ENCODE results near the gene DGKQ.
"Not testable (repeated sequence)": the region's sequence is repeated elsewhere in the genome, so short reads cannot be mapped to it uniquely, and the experiment has no call there.

The DGKQ gene

DNA sequence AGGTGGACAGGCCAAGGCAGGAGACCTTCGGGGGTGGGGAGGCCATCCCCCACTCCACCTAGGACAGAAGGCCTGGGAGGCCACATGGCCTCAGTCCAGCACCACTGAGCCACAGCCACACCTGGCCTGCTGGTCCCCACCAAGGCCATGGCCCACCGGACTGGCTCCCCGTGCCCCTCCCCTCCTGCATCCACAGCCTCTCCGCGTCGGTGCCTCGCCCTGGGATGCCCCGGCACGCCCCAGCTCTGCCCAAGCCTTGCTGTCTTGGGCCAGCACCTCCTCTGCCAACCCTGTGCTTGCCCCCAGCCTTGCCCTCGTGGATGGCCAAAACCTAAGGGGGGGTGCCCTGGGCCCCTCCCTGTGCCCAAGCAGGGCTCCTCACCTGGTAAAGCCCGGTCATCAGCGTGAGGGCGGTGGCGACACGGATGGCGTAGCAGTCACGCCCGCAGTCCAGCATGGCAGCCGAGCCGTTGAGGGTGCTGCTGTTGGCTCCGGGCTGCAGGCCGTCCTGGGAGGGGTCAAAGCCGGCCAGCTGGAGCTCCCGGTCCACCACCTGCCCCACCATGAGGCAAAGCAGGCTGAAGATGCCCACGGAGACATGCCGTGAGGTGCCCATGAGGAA is 17.5 kb upstream of the DGKQ start:
- Mint-ChIP-seq H3K4me3 (no peak overlapping the region), H3K4me1 (peaks cover 17% of the 10 kb centered on the region), H3K27ac (no peak overlapping the region), H3K9me3 (no peaks in the 10 kb centered on the region), H3K27me3 (peaks cover 6% of the 10 kb centered on the region)
- ATAC-seq (no peak), DNase-seq (no peak)

DNA sequence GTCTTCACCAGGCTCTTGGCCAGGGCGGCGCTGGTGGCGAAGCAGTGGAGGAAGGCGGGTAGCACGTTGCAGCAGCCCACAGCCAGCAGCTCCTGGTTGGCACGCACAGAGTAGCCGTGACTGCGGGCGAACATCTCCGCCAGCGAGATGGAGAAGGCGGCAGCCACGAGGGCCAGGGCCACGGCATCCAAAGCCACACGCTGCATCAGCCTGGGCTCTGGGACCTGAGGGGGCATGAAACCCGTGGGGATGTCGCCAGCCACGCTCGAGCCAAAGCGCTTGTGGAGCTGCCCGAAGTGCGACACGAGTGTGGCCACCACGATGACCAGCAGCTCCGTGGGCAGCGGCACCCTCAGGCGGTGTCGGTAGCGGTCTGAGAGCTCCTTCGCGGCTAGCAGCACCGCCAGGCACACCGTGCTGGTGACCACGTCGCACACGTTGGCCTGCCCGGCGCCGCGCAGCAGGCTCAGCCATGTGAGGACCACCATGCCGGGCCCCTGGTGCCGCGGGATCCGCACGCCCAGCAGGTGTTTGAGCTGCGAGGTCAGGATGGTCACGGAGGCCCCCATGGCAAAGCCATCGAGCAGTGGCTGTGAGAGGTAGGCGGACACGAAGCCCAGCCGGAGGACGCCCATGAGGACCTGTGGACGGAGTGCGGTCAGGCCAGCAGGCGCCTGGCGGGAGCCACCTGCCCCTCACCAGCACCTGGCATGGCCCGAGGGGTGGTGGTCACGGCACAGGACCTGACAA is 16.5 kb upstream of the DGKQ start:
- ATAC-seq: no peak
- peaks cover 27% of the 10 kb centered on the region for H3K4me1 Mint-ChIP-seq
- H3K4me3 Mint-ChIP-seq: no peak overlapping the region

DNA sequence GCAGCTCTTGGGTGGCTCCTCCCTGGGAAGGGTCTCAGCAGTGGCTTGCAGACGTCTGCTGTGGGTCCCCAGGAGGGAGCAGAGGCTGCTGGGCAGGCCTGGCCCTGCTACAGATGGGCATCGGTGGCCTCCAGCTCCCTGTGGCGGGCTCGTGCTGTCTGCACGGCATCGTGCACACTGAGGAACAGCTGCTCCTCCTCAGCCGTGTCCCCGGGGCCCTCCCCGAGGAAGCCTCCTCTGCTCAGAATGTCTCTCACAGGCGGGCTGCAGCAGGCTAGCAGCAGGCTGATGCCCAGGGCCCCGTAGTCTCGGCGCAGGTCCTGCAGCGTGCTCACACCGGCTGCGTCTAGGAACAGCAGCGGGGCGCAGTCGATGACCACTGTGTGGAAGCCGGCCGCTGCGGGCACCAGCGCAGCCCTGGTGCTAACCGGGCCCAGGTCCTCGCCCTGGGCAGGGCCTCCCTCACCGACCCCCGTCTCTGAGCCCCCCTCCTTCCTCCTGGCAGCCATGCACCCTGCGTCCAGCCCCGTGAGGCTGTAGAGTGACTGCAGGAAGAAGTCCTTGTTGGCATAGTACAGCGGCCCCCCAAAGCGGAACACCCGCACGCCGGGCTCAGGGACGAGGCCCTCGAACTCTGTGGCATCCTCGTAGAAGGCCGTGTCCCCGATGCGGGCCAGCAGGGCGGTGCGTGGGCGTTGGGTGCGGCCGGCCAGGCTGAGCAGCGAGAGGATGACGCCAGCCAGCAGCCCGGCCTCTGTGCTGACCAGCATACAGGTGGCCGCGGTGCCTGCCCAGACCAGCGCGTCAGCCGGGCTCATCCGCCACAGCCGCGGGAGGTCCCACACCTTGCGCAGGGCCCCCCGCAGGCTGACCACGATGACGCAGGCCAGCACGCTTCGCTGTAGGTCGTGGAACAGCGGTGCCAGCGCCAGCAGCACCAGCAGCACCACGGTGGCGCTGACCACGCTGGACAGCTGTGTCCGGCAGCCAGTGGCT is 15.7 kb upstream of the DGKQ start:
- H3K4me1 Mint-ChIP-seq: peaks cover 29% of the 10 kb centered on the region
- no peak overlapping the region for H3K4me3 Mint-ChIP-seq
- no peaks in the 10 kb centered on the region for H3K9me3 Mint-ChIP-seq
- ATAC-seq (no peak), DNase-seq (no peak)
- no peak overlapping the region for H3K27ac Mint-ChIP-seq
- no peaks in the 10 kb centered on the region for H3K27me3 Mint-ChIP-seq

More for the DNA sequence above, 16.5 kb upstream of the DGKQ start:
- H3K9me3 Mint-ChIP-seq: no peaks in the 10 kb centered on the region
- H3K27ac Mint-ChIP-seq: no peak overlapping the region
- H3K27me3 Mint-ChIP-seq: no peaks in the 10 kb centered on the region
- no peak for DNase-seq

DNA sequence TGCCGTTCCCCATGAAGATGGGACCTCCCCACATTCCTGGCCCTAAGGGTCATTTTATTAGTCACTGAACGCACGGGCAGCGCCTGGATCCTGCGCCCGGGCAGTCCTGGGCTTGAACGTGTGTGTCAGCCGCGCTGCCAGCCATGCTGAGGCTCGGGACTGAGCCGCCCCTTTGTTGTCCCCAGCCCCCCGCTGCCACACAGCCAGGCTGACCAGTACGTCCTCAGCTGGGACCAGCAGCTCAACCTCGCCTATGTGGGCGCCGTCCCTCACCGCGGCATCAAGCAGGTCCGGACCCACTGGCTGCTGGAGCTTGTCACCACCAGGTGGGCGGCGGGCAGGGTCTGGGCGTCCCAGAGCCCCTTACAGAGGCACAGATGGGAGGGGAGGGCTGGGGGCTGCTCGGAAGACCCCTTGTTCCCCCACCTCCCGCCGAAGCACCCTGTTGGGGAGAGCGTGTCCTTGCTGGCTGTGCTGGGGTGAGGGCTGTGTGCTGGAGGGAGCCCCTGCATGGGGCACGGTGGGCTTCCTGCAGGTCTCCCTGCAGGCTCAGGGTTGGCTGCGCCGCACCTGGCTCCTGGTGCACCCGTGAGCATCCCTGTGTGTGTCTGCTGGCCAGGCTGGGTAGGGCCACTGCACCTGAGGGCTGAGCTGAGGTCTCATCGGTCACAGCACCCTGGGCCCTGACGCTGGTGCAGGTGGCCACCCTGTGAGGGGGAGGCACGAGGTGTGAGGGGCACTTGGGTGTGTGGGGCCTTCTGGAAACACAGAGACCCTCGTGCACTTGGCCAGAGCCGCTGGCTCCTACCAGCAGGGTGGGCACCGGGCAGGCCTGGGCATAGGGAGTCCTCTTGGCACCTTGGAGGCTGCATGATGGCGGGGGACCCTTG is 14.5 kb upstream of the DGKQ start:
- DNase-seq: no peak
- Mint-ChIP-seq H3K4me1 (peaks cover 29% of the 10 kb centered on the region), H3K27me3 (no peaks in the 10 kb centered on the region), H3K27ac (no peak overlapping the region), H3K9me3 (no peaks in the 10 kb centered on the region), H3K4me3 (peak overlapping the region; percentile 81 to 83)
- ATAC-seq: no peak

DNA sequence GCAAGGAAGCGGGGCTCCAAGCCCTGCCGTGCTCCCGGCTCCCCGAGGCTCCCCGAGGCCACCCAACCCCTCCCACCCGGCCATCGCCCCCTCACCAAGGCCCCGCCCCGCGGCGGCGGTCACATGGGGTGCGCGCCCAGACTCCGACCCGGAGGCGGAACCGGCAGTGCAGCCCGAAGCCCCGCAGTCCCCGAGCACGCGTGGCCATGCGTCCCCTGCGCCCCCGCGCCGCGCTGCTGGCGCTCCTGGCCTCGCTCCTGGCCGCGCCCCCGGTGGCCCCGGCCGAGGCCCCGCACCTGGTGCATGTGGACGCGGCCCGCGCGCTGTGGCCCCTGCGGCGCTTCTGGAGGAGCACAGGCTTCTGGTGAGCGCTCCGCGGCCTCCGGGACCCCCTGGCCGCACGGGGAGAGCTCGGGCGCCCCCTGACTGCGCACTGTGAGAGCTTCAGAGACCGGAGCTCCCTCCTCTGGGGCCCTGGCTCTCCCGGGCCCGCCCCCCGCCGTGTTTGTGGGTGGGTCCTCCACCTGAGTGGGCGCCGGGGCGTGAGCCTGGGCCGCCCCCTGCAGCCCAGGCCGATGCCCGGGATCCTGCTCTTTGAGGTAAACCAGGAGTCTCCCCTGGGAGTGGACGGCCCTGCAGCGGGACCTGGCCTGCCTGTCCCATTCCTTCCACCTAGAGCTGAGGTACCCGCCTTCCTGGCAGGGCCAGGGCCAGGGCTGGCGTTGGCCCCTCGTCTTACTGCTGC is 13.7 kb upstream of the DGKQ start, which contains the start of gene IDUA:
TSS of gene IDUA (plus strand) at position 166 of the 745 bp plus-strand sequence. CDS start at position 207, 41 bp downstream.
- Mint-ChIP-seq H3K4me1 (peaks cover 29% of the 10 kb centered on the region), H3K4me3 (peak within 1 kb of the TSS; percentile 91 to 96), H3K27ac (peak within 1 kb of the TSS; percentile 64 to 74), H3K9me3 (no peaks in the 10 kb centered on the region), H3K27me3 (no peaks in the 10 kb centered on the region)
- DNase-seq (peak; percentile 86 to 89), ATAC-seq (peak; percentile 89)

DNA sequence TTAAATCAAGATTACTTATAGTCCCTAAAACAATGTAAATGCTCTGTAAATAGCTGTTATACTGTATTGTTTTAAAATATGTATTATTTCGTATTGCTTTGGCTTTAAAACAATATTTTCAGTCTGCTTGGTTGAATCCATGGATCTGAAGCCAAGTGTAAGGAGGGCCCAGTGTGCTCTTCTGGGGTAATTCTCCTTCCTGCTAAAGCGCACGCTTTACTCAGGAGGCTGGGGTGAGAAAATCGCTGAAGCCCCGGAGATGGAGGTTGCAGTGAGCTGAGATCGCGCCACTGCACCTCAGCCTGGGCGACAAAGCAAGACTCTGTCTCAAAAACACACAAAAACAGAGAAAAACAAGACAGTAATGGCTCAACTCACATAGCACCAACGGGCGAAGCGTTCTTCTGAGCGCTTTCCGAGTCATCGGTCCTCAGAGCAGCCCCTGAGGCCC is 13.1 kb upstream of the DGKQ start:
- H3K27ac Mint-ChIP-seq: peak overlapping the region; percentile 64 to 74
- H3K27me3 Mint-ChIP-seq: no peaks in the 10 kb centered on the region
- ATAC-seq (peak; percentile 30), DNase-seq (no peak)
- peak overlapping the region; percentile 91 to 96 for H3K4me3 Mint-ChIP-seq
- peaks cover 29% of the 10 kb centered on the region for H3K4me1 Mint-ChIP-seq
- no peaks in the 10 kb centered on the region for H3K9me3 Mint-ChIP-seq

DNA sequence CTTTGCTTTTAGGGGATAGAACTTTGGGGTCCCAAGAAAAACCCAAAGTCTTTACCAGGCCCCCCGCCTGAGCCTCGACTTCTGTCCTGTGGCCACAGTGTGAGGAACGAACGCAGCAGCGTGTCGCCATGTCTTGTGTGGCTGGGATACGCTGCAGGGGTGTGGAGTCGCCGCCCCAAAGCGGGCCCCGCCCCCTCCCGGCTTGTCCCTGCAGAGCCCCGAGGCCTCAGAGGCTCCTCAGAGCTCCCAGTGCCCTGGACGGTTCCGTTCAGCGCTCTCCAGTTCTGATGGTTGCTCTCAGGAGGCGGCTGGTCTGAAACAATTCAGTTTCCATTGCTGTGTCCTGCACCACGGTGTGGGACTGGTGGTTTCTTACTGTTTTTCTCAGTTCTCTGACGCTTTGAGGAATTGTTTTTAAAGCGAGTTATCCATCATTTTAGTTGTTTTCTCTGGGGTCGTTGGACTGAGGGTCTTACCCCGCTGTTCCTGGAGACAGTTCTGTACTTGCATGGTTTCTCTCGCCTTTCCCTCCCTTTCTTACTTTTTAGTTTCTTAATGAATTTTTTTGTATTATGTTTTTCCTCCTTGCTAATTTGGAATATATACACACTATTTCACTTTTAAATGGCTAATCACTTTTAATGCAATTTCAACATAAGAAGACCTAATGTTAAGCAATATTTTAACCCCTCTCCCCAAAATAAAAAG is 11.9 kb upstream of the DGKQ start:
- H3K9me3 Mint-ChIP-seq: no peaks in the 10 kb centered on the region
- DNase-seq (peak; percentile 68 to 74), ATAC-seq (peak; percentile 56)
- H3K27me3 Mint-ChIP-seq: no peaks in the 10 kb centered on the region
- no peak overlapping the region for H3K27ac Mint-ChIP-seq
- H3K4me1 Mint-ChIP-seq: peaks cover 29% of the 10 kb centered on the region
- H3K4me3 Mint-ChIP-seq: peak overlapping the region; percentile 64 to 91

DNA sequence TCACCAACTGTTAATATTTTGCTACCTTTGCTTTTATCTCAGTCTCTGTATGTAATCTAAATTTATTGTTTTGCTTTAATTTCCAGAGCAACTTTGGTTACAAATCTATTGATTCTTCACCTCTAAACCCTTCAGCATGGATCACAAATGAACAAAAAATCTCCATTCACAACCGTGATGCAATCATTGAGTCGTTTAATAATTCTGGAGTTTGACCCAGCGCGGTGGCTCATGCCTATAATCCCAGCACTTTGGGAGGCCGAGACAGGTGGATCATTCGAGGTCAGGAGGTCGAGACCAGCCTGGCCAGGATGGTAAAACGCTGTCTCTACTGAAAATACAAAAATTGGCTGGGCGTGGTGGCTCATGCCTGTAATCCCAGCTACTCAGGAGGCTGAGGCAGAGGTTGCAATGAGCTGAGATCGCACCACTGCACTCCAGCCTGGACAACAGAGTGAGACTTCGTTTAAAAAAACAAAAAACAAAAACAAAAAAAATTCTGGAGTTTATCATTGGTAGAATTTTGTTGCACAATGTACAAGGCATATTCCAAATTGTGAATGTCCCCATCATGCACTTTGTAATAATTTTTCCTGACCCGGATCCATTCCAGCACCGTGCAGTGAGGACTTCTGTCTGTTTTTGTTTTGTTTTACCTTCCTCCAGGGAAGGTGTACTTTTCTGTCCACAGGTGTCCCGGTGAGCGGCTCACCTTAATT is 11.1 kb upstream of the DGKQ start:
- Mint-ChIP-seq H3K27me3 (no peaks in the 10 kb centered on the region), H3K27ac (no peak overlapping the region), H3K9me3 (no peaks in the 10 kb centered on the region), H3K4me1 (peaks cover 29% of the 10 kb centered on the region), H3K4me3 (peak overlapping the region; percentile 64 to 91)
- ATAC-seq: no peak
- no peak for DNase-seq

DNA sequence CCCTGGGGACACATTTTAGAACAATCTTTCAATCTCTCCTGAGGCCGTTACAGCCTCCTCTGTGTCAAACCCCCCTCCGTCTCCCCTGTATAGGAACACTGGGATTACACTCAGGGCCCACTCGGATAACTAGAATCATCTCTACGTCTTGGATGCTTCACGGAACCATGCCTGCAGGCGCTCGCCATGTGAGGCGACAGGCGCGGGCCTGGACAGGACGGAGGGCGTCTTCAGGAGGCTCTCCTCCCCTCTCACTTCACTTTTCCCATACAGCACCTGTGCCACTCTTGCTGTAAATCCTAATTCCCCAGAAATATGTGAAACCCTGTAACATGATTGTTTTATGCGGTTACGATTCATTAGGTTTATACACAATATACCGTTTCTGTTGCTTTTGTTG is 9.4 kb upstream of the DGKQ start:
- Mint-ChIP-seq H3K9me3 (no peaks in the 10 kb centered on the region), H3K4me1 (peaks cover 19% of the 10 kb centered on the region), H3K27ac (no peak overlapping the region), H3K27me3 (no peaks in the 10 kb centered on the region), H3K4me3 (no peak overlapping the region)
- ATAC-seq (no peak), DNase-seq (no peak)

DNA sequence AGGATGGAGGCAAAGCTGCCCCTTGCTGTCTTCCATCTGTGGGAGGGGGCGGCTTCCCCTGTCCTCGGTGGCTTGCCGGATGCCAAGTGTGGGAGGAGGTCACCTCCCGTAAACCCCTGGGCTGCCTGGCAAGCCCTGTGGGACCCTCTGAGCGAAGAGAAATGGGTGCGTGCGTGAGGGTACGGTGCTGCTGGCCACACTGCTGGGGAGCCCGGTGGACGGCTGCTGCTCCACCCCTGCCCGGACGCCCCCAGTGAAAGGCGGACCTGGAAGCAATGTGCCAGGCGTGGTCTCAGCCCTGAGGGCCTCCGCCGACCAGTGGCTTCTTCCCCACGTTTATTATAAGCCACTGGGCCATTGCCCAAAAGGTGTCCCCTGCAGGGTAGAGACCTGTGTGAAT is 8.9 kb upstream of the DGKQ start:
- Mint-ChIP-seq H3K27me3 (no peaks in the 10 kb centered on the region), H3K9me3 (no peaks in the 10 kb centered on the region), H3K27ac (no peak overlapping the region), H3K4me3 (no peak overlapping the region), H3K4me1 (peaks cover 14% of the 10 kb centered on the region)
- no peak for DNase-seq
- ATAC-seq: no peak

DNA sequence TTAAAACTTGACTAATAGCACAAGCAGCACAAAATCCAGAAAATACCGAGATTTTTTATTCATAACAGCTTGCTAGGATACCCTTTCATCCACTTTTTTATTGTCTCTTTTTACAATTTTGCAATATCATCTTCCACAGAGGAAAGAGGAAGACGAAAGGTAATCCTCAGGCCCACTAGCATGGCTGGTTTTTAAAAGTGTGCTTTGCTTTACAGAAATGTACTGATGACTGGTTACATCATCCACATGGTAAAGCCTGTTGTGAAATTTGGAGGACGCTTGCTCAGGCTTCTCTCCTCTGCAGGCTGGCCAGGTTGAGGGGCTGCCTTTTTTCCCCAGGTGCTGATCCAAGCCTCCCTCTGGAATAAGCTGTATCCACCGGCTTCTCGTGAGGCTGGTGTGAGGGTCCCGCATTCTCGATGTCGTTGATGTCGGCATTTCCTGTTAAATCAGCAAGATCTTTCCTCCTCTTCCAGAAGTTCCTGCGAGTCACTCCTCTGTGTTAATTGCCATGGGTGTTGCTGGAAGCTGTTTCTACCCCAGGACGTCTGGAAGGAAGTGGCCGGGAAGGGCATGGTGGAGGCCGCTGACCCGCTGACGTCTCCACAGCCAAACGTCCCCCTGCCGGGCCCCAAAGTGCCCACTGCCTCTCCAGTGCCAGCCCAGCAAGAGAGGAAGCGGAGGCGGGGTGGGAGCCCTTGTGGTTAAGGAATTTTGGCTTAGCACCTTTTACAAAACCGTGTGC is 5.8 kb upstream of the DGKQ start:
- no peak for ATAC-seq
- Mint-ChIP-seq H3K27ac (no peak overlapping the region), H3K27me3 (no peaks in the 10 kb centered on the region), H3K9me3 (no peaks in the 10 kb centered on the region), H3K4me1 (no peaks in the 10 kb centered on the region), H3K4me3 (no peak overlapping the region)
- DNase-seq: no peak

DNA sequence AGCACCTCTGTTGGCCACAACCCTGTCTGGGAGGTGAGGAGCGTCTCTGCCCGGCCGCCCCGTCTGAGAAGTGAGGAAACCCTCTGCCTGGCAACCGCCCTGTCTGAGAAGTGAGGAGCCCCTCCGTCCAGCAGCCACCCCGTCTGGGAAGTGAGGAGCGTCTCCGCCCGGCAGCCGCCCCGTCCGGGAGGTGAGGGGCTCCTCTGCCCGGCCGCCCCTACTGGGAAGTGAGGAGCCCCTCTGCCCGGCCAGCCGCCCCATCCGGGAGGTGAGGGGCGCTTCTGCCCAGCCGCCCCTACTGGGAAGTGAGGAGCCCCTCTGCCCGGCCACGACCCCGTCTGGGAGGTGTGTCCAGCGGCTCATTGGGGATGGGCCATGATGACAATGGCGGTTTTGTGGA is 2.6 kb upstream of the DGKQ start:
- H3K27ac Mint-ChIP-seq, H3K27me3 Mint-ChIP-seq, ATAC-seq, H3K9me3 Mint-ChIP-seq, DNase-seq, H3K4me3 Mint-ChIP-seq: not testable (repeated sequence)
- H3K4me1 Mint-ChIP-seq: peaks cover 15% of the 10 kb centered on the region

DNA sequence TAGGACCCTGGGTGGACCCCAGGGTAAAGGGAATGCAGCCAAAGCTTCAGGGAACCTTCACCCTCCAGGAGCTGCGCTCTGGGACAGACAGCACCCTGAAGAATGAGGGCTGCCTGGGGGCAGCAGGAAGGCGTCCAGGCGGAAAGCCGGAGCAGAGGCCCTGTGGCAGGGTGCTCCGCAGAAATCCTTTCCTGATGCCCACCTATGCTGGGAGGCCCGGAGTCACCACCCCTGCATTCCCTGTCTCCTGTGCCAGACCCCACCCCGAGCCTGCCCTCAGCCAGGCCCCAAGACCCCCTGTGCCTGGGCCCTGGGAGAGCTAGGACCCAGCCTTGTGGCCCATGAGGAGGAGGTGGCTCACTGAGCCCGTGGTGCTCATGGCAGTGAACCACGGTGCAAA is 1.3 kb upstream of the DGKQ start:
- H3K27ac Mint-ChIP-seq: no peak overlapping the region
- H3K4me3 Mint-ChIP-seq: peak overlapping the region in 1 of 2 donors; percentile 51
- no peaks in the 10 kb centered on the region for H3K27me3 Mint-ChIP-seq

More for the DNA sequence above, 1.3 kb upstream of the DGKQ start:
- Mint-ChIP-seq H3K9me3 (no peaks in the 10 kb centered on the region), H3K4me1 (peaks cover 27% of the 10 kb centered on the region)
- ATAC-seq: no peak
- DNase-seq: no peak

All from stimulated activated naive CD8-positive, alpha-beta T cell treated with anti-CD3 and anti-CD28 coated beads, Interleukin-15, amount 100 ng/mL, for 72 hours (primary cell).